H1 (cell line): ENCODE measurements around the gene GANC. TPM values are rescaled to one million over a fixed set of nuclear protein-coding genes. Genes with fewer than 3 reads are reported as not detected.

Experiments
- CTCF ChIA-PET: fragments of 300-600 bp; sonication (Branson Sonifier 250); formaldehyde crosslinking; loops from one replicate; lab custom pipeline; 2021; ENCODE audit not compliant: partially characterized antibody; lab: Charles Lee
- POLR2A ChIA-PET: fragments of 300-600 bp; sonication (Branson Sonifier 250); formaldehyde crosslinking; loops from one replicate; lab custom pipeline; 2021; ENCODE audit warnings: inconsistent platforms; ENCODE audit not compliant: partially characterized antibody; lab: Charles Lee
- DNase-seq, 2 experiments: peaks; one replicate each; pipeline versions ENCODE4 v3.0.0 to v3.0.0-alpha.2; 2010 to 2022; ENCODE audit warnings: low spot score in 2 of 2, low read depth in 1 of 2, mixed read lengths in 1 of 2
- FAIRE-seq: peaks from 2 replicates; lab custom pipeline; 2011; peaks lifted over from hg19 to GRCh38; lab: Jason Lieb, UNC
- H2AFZ ChIP-seq: 2 replicates; pipeline ENCODE4 v1.8.1; 2012; ENCODE audit warnings: low read length, inconsistent platforms
- H2AK5ac ChIP-seq: 2 replicates; pipeline ENCODE4 v1.6.1; 2013; ENCODE audit warnings: low read depth, low read length
- H2BK120ac ChIP-seq: replicated peaks from 2 replicates; pipeline ENCODE3; 2013; ENCODE audit warnings: low read depth, low read length, inconsistent platforms
- H2BK12ac ChIP-seq: 2 replicates; pipeline ENCODE4 v1.6.1; 2013; ENCODE audit warnings: low read depth, low read length
- H2BK15ac ChIP-seq: 2 replicates; pipeline ENCODE4 v1.6.1; 2013; ENCODE audit warnings: low read length
- H2BK20ac ChIP-seq: 2 replicates; pipeline ENCODE4 v1.6.1; 2013; ENCODE audit warnings: low read length
- H2BK5ac ChIP-seq: 2 replicates; pipeline ENCODE4 v1.6.1; 2013; ENCODE audit warnings: low read depth, low read length
- H3K14ac ChIP-seq: 2 replicates; pipeline ENCODE4 v1.6.1; 2013; ENCODE audit warnings: inconsistent platforms; ENCODE audit not compliant: insufficient read length
- H3K18ac ChIP-seq: 2 replicates; pipeline ENCODE4 v1.6.1; 2013; ENCODE audit warnings: low read length; ENCODE audit errors: extremely low read depth
- H3K23ac ChIP-seq: 2 replicates; pipeline ENCODE4 v1.6.1; 2013; ENCODE audit warnings: inconsistent platforms; ENCODE audit not compliant: insufficient read length
- H3K23me2 ChIP-seq: 2 replicates; pipeline ENCODE4 v1.6.1; 2013; ENCODE audit warnings: low read depth, low read length
- H3K27ac ChIP-seq: 2 replicates; pipeline ENCODE4 v1.6.1; 2011; ENCODE audit warnings: low read depth, low read length, inconsistent platforms
- H3K27me3 ChIP-seq, 4 experiments: replicated peaks in 1 of 4; 1 replicate in 1 of 4; 2 replicates in 3 of 4; pipeline versions ENCODE4 v1.6.1 to v1.8.1; 2011 to 2013; ENCODE audit warnings: low read length in 3 of 4, mild to moderate bottlenecking in 3 of 4, inconsistent platforms in 2 of 4, mixed read lengths in 2 of 4, moderate library complexity in 1 of 4; ENCODE audit not compliant: control insufficient read depth in 3 of 4, insufficient read depth in 3 of 4; ENCODE audit errors: extremely low read depth in 1 of 4
- H3K36me3 ChIP-seq, 4 experiments: 2 replicates each; pipeline versions ENCODE4 v1.6.1 to v1.8.1; 2011 to 2013; ENCODE audit warnings: mild to moderate bottlenecking in 4 of 4, low read length in 3 of 4, moderate library complexity in 2 of 4, control low read depth in 1 of 4, inconsistent platforms in 1 of 4; ENCODE audit not compliant: insufficient read depth in 4 of 4, control insufficient read depth in 2 of 4
- H3K4ac ChIP-seq: replicated peaks from 2 replicates; pipeline ENCODE3; 2013; ENCODE audit warnings: low read length, low read depth, mixed read lengths, inconsistent platforms; ENCODE audit not compliant: insufficient read length
- H3K4me1 ChIP-seq, 4 experiments: replicated peaks in 1 of 4; 1 replicate in 1 of 4; 2 replicates in 3 of 4; pipeline versions ENCODE4 v1.6.1 to v1.8.1; 2011 to 2013; ENCODE audit warnings: low read length in 3 of 4, inconsistent platforms in 2 of 4, mixed read lengths in 1 of 4; ENCODE audit not compliant: insufficient read depth in 4 of 4, control insufficient read depth in 3 of 4
- H3K4me2 ChIP-seq, 2 experiments: 2 replicates each; pipeline versions ENCODE4 v1.6.1 to v1.8.1; 2011 to 2013; ENCODE audit warnings: low read depth in 2 of 2, low read length in 2 of 2, control low read depth in 1 of 2, inconsistent platforms in 1 of 2, mild to moderate bottlenecking in 1 of 2; ENCODE audit not compliant: insufficient read depth in 1 of 2
- H3K4me3 ChIP-seq, 4 experiments: fragments of 200-600, 300-600 bp in 1 of 4; sonication (generic), shearing (Covaris generic), sonication (Bioruptor Twin) in 1 of 4; 2 replicates each; pipeline versions ENCODE4 v1.5.1 to v1.8.1; 2011 to 2016; ENCODE audit warnings: low read length in 4 of 4, low read depth in 3 of 4, control low read depth in 2 of 4, inconsistent platforms in 2 of 4, mild to moderate bottlenecking in 2 of 4, mixed read lengths in 1 of 4, moderate library complexity in 1 of 4; ENCODE audit not compliant: insufficient read depth in 2 of 4; ENCODE audit errors: extremely low read depth in 1 of 4
- H3K56ac ChIP-seq: replicated peaks from 2 replicates; pipeline ENCODE3; 2013; ENCODE audit warnings: low read depth, mild to moderate bottlenecking, mixed read lengths, low read length, inconsistent platforms; ENCODE audit not compliant: insufficient read length
- H3K79me1 ChIP-seq: 2 replicates; pipeline ENCODE4 v1.6.1; 2013; ENCODE audit warnings: low read depth, low read length, control low read depth
- H3K79me2 ChIP-seq, 2 experiments: 2 replicates each; pipeline versions ENCODE4 v1.6.1 to v1.8.1; 2012 to 2013; ENCODE audit warnings: low read length in 2 of 2, mild to moderate bottlenecking in 2 of 2, inconsistent platforms in 1 of 2; ENCODE audit not compliant: insufficient read depth in 2 of 2, control insufficient read depth in 1 of 2
- H3K9ac ChIP-seq, 4 experiments: replicated peaks in 1 of 4; 1 replicate in 1 of 4; 2 replicates in 3 of 4; pipeline versions ENCODE4 v1.6.1 to v1.8.1; 2011 to 2013; ENCODE audit warnings: low read depth in 3 of 4, low read length in 3 of 4, control low read depth in 2 of 4, mild to moderate bottlenecking in 2 of 4, moderate library complexity in 2 of 4, inconsistent platforms in 1 of 4; ENCODE audit errors: extremely low read depth in 1 of 4
- H3K9me3 ChIP-seq, 2 experiments: 2 replicates each; pipeline versions ENCODE4 v1.6.1 to v1.8.1; 2012 to 2013; ENCODE audit warnings: mild to moderate bottlenecking in 2 of 2, moderate library complexity in 2 of 2, control low read depth in 1 of 2, inconsistent platforms in 1 of 2, low read depth in 1 of 2, low read length in 1 of 2, mixed read lengths in 1 of 2; ENCODE audit not compliant: insufficient read depth in 2 of 2
- H4K20me1 ChIP-seq, 2 experiments: replicated peaks in 1 of 2; 2 replicates each; pipeline versions ENCODE3 to v1.8.1; 2011 to 2013; ENCODE audit warnings: inconsistent platforms in 2 of 2, low read length in 2 of 2, mild to moderate bottlenecking in 1 of 2; ENCODE audit not compliant: insufficient read depth in 2 of 2, control insufficient read depth in 1 of 2
- H4K5ac ChIP-seq: 2 replicates; pipeline ENCODE4 v1.6.1; 2013; ENCODE audit warnings: low read length, low read depth, mixed read lengths, inconsistent platforms; ENCODE audit not compliant: insufficient read length
- H4K8ac ChIP-seq: 2 replicates; pipeline ENCODE4 v1.8.0; 2013; ENCODE audit warnings: mild to moderate bottlenecking, moderate library complexity, low read length, inconsistent platforms; ENCODE audit not compliant: insufficient read depth; ENCODE audit errors: extremely low read depth
- H4K91ac ChIP-seq: replicated peaks from 2 replicates; pipeline ENCODE3; 2013; ENCODE audit warnings: low read length, mixed read lengths, inconsistent platforms; ENCODE audit not compliant: insufficient read length
- ASH2L ChIP-seq: fragments of 200-600, 300-600 bp; sonication (generic); IDR thresholded peaks from one replicate; pipeline ENCODE4 v1.7.1; 2017; ENCODE audit warnings: low read length
- BRCA1 ChIP-seq: IDR thresholded peaks from 2 replicates; pipeline ENCODE4 v1.6.1; 2012; ENCODE audit warnings: low read depth, low read length, improper control_type of control experiment
- CHD2 ChIP-seq: IDR thresholded peaks from 2 replicates; pipeline ENCODE4 v1.6.1; 2012; ENCODE audit warnings: low read length, improper control_type of control experiment
- E2F6 ChIP-seq: IDR thresholded peaks from 2 replicates; pipeline ENCODE4 v1.6.1; 2012; ENCODE audit warnings: inconsistent platforms
- EZH2 ChIP-seq: fragments of 200-600 bp; sonication (generic); IDR thresholded peaks from 2 replicates; pipeline ENCODE4 v1.7.1; 2012; ENCODE audit warnings: low read depth, mild to moderate bottlenecking, moderate library complexity, low read length, inconsistent platforms; ENCODE audit not compliant: severe bottlenecking
- FOSL1 ChIP-seq: IDR thresholded peaks from 2 replicates; pipeline ENCODE4 v1.6.1; 2011; ENCODE audit warnings: mild to moderate bottlenecking, low read depth, low read length, moderate library complexity; ENCODE audit not compliant: insufficient read depth
- HDAC2 ChIP-seq, 2 experiments: fragments of 300-600 bp in 1 of 2; sonication (generic) in 1 of 2; IDR thresholded peaks; 2 replicates each; pipeline ENCODE4 v1.6.1; 2011 to 2012; ENCODE audit warnings: low read depth in 2 of 2, low read length in 2 of 2, mild to moderate bottlenecking in 2 of 2, moderate library complexity in 2 of 2, borderline replicate concordance in 1 of 2, inconsistent platforms in 1 of 2
- HDAC6 ChIP-seq: IDR thresholded peaks from one replicate; pipeline ENCODE4 v1.7.1; 2012; ENCODE audit warnings: low read depth, mild to moderate bottlenecking, inconsistent platforms, low read length, moderate library complexity
- KDM4A ChIP-seq: IDR thresholded peaks from one replicate; pipeline ENCODE4 v1.7.1; 2012; ENCODE audit warnings: low read depth, mild to moderate bottlenecking, moderate library complexity, low read length, inconsistent platforms; ENCODE audit not compliant: severe bottlenecking
- NRF1 ChIP-seq: IDR thresholded peaks from 2 replicates; pipeline ENCODE4 v1.6.1; 2011; ENCODE audit warnings: mild to moderate bottlenecking, low read depth, low read length, improper control_type of control experiment
- POLR2AphosphoS5 ChIP-seq: IDR thresholded peaks from 2 replicates; pipeline ENCODE4 v1.6.1; 2011; ENCODE audit warnings: low read depth, low read length
- RFX5 ChIP-seq: IDR thresholded peaks from 2 replicates; pipeline ENCODE4 v1.6.1; 2011; ENCODE audit warnings: low read depth, low read length, improper control_type of control experiment, borderline replicate concordance
- RXRA ChIP-seq: IDR thresholded peaks from 2 replicates; pipeline ENCODE4 v1.6.1; 2011; ENCODE audit warnings: low read depth, mild to moderate bottlenecking, low read length, moderate library complexity; ENCODE audit not compliant: insufficient read depth
- SIRT6 ChIP-seq: IDR thresholded peaks from one replicate; pipeline ENCODE4 v1.7.1; 2012; ENCODE audit warnings: low read length, inconsistent platforms
- WGBS, 2 experiments: shearing (Covaris generic) in 1 of 2; methylation state at CpG; one replicate each; pipeline versions ENCODE4 v1.1.6 to v1.1.7; 2013 to 2015; ENCODE audit warnings: low lambda C conversion rate in 2 of 2, mixed read lengths in 2 of 2, inconsistent platforms in 1 of 2, low coverage in 1 of 2, missing lambda C conversion rate in 1 of 2; ENCODE audit not compliant: insufficient replicate concordance in 2 of 2, insufficient coverage in 1 of 2, insufficient read length in 1 of 2; ENCODE audit errors: extremely low coverage in 1 of 2, missing lambda C conversion rate in 1 of 2; 5-methylcytosine and 5-hydroxymethylcytosine counted together
- polyA plus RNA-seq, 7 experiments: library from polyadenylated mRNA; depleted of rRNA in 3 of 7; stranded (reverse) in 5 of 7; unstranded in 2 of 7; fragments of >200 nt in 5 of 7; fragments of 200-250 nt in 2 of 7; gene quantifications; 1 replicate in 5 of 7; 2 replicates in 1 of 7; 4 replicates in 1 of 7; pipeline versions ENCODE4 v1.2.1 to v1.2.3, GENCODE V29; 2011 to 2013; ENCODE audit warnings: missing spikeins in 2 of 7, mixed read lengths in 2 of 7
- total RNA-seq: library from RNA; stranded (reverse); fragmentation: NEBNext Ultra II Directional; extraction: Animal tissue kit (Norgen Biotek cat#: 25700); gene quantifications from 2 replicates; pipeline ENCODE4 v1.2.1, GENCODE V29; 2021

Gene GANC
- total and polyA plus RNA-seq, 2 of the 8 experiments (the other 6 are each of a cell fraction or from before 2014, with no cell fraction given) = 6.8 to 14.4 TPM

GRCh38 chr15:42363487-42363886 is 90.5 kb downstream of the GANC start:
- H3K27ac ChIP-seq = no peak overlapping the region
- H3K27me3 ChIP-seq = no peaks in the 10 kb centered on the region; a peak in 4 of 7 replicates
- no peak overlapping the region for H2AK5ac ChIP-seq
- H3K79me1 ChIP-seq = no peaks in the 10 kb centered on the region
- H3K9ac ChIP-seq = no peak overlapping the region
- no peaks in the 10 kb centered on the region for H3K36me3 ChIP-seq
- no peak overlapping the region for H3K23ac ChIP-seq
- H3K18ac ChIP-seq = peak overlapping the region; percentile 66
- H3K79me2 ChIP-seq = no peaks in the 10 kb centered on the region
- no peak overlapping the region for H3K4ac ChIP-seq
- POLR2A ChIA-PET = interaction anchor here (0.6 kb wide), 1 partner anchor 178 kb away, joined by 3 read pairs; no protein-coding TSS in a partner anchor
- CTCF ChIA-PET = no interaction called here
- no peaks in the 10 kb centered on the region for H3K9me3 ChIP-seq
- H2BK5ac ChIP-seq = peak overlapping the region; percentile 73; the same call in 1 of the 2 replicates
- DNase-seq = peak in 1 of 2 experiments; percentile 23
- peak overlapping the region; percentile 84 for H2BK20ac ChIP-seq
- no peaks in the 10 kb centered on the region for H3K23me2 ChIP-seq
- no peak overlapping the region for H2AFZ ChIP-seq
- H4K5ac ChIP-seq = peak overlapping the region; percentile 5
- H4K20me1 ChIP-seq = no peaks in the 10 kb centered on the region
- H3K56ac ChIP-seq = no peak overlapping the region
- peak overlapping the region; percentile 5 to 15; a peak in 1 of 4 replicates for H3K4me2 ChIP-seq
- H4K8ac ChIP-seq = no peak overlapping the region
- 47% methylated on average over 3 of the region's 3 CpGs; no CpG with 5 or more reads in 1 of the 2 experiments for WGBS, 2 experiments
- peaks cover 0 to 10% (median 5%) of the 10 kb centered on the region in 4 experiments; a peak in 5 of 7 replicates for H3K4me1 ChIP-seq
- H2BK15ac ChIP-seq = no peak overlapping the region
- no peak overlapping the region; the same call in 1 of the 2 replicates for H2BK12ac ChIP-seq
- no peak overlapping the region for H3K14ac ChIP-seq
- peak; percentile 72 for FAIRE-seq
- no peak overlapping the region for H3K4me3 ChIP-seq
- peak overlapping the region; percentile 92 for H4K91ac ChIP-seq
- peak overlapping the region; percentile 49 for H2BK120ac ChIP-seq
- TF ChIP-seq RFX5 = no peak
- TF ChIP-seq SIRT6 = no peak
- no peak for TF ChIP-seq ASH2L
- no peak for TF ChIP-seq KDM4A
- no peak for TF ChIP-seq HDAC2 (IDR thresholded peaks at IDR 0.05; ENCODE audit: borderline replicate concordance in 1 of 2, low read depth in 2 of 2, low read length in 2 of 2)
- TF ChIP-seq EZH2 = no peak
- no peak for TF ChIP-seq HDAC6
- peak; percentile 87 for TF ChIP-seq BRCA1
- no peak for TF ChIP-seq FOSL1
- no peak for TF ChIP-seq POLR2AphosphoS5
- TF ChIP-seq E2F6 = peak; percentile 79
- TF ChIP-seq RXRA = no peak
- no peak for TF ChIP-seq CHD2
- no peak for TF ChIP-seq NRF1
